GM18519 (cell line): ENCODE data around the gene OR52B6.
"Not testable (repeated sequence)": the region's sequence is repeated elsewhere in the genome, so short reads cannot be mapped to it uniquely, and the experiment has no call there.

Experiments
- ATAC-seq: cut with Tn5 transposase; IDR thresholded peaks from one replicate; pipeline ENCODE4 v1.9.1; 2021; ENCODE audit warnings: mild to moderate bottlenecking, moderate library complexity; ENCODE audit not compliant: unreplicated experiment, low FRiP score

Gene OR52B6

GRCh38 chr11:5593146-5593545 lies 12.5 kb downstream of the OR52B6 start:
- ATAC-seq, result no peak

DNA sequence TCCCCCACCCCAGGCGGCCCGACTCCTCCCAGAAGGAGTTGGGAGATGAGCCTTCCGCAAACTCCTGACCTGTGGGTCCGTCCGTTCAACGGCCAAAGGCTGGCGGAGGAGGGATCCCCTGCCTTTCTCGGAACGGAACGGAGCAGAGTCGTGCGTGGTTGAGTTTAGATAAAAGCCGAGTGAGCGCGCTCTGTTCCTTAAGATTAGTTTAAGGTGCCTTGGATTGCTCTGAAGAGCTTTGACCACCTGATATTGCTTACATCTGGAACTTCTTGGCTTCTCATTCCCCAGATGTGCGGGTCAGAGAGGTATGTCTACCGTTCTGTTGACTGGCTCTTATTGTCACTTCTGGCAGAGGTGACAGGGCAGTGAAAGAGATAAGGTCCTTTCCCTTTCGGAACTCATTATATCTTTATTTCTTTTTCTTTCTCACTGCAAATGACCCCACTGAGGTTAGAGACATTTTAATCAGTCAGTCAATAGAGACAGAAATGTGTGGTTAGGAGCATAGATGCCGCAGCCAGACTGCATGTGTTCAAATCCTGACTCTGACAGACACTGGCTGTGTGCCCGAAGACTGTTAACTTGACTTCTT lies 16.0 kb downstream of the OR52B6 start, which contains the start of gene TRIM6:
Gene TRIM6 (plus strand): TSS at position 31 of the 595 bp plus-strand sequence. CDS start 261 bp downstream, at position 292.
- no peak for ATAC-seq

- ATAC-seq, result no peak
These were observed 17.3 kb downstream of the OR52B6 start for GRCh38 chr11:5597953-5598352.

DNA sequence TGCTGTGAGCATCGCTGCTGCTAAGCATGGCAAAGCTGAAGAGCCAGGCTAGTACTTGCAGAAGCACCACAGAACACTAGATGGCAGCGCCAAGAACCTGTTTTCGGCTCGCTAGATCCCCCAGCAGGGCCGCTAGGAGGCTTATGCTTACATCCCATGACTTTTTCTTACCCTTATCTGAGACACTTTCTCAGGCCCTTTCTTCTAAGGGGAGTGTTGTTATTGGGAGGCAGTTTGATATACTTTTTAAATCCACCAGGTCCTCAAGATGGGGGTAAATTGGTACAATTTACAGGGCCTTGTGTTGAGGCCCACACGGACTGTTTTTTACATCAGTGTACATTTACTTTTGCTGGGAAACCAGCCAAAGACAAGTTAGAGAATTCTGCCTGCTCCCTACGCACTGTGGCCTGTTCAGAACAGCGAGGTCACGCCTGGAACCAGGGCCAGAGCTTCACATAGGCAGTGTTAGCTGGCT lies 19.7 kb downstream of the OR52B6 start:
- peak; percentile 97 for ATAC-seq

- ATAC-seq, result not testable (repeated sequence)
These were observed 22.1 kb downstream of the OR52B6 start for GRCh38 chr11:5602791-5603190.

GRCh38 chr11:5603326-5603725 lies 22.6 kb downstream of the OR52B6 start:
- no peak for ATAC-seq

- ATAC-seq, result no peak
These were observed 24.2 kb downstream of the OR52B6 start for GRCh38 chr11:5604896-5605295.

GRCh38 chr11:5605849-5606248 lies 25.2 kb downstream of the OR52B6 start:
- ATAC-seq, result no peak

DNA sequence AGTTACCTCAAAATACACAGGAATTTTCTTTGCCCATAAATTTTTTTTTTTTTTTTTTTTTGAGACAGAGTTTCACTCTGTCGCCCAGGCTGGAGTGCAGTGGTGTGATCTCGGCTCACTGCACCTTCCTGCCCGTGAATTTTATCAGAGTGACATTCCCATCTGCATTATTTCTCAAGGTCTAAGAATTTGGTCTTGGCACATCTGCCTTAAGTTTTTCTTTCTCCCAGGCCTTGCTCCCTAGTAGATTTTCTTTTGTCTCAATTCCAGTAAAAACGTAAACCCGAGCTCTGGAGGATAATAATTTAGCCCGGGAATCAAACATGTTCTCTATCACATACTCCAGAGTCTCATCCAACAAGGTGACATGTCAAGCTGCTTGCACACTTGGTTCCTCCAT lies 28.1 kb downstream of the OR52B6 start:
- no peak for ATAC-seq

DNA sequence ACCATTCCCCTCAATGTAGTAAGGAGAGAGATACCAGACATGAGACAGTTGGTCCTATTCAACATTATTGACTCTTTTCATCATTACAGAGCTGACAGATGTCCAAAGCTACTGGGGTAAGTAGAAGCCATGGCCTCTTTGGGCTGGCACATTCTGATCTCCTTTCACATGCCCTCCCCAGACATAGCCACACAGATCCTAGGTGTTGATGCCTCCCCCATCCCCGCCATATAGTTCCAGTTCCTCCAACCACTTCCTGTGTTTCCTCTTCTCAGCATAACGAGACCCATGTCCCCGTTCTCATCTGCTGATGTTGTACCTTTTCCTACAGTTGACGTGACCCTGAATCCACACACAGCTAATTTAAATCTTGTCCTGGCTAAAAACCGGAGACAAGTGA lies 29.8 kb downstream of the OR52B6 start:
- no peak for ATAC-seq

GRCh38 chr11:5611627-5612026 lies 30.9 kb downstream of the OR52B6 start:
- no peak for ATAC-seq

DNA sequence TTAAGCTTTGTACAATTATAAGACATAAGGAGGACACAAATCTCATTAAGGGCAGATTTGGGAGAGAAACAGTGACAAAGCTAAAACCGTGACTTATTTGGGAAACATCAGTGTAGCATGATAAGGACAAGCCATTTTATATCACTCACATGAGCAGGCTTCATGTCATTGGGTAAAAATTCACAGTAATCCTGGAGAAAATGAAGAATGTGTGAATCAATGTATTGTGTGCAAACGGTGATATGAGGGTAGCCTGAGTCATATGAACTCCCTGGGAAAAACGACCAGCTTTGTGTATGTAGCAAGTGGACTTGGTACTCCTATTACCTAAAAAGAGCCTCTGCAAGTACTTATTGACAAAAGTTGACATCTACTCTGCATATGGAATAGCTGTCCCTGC lies 38.1 kb downstream of the OR52B6 start:
- no peak for ATAC-seq

- no peak for ATAC-seq
These were observed 40.2 kb downstream of the OR52B6 start for GRCh38 chr11:5620651-5621521.

- ATAC-seq, result no peak
These were observed 40.9 kb downstream of the OR52B6 start for GRCh38 chr11:5621580-5621979.

DNA sequence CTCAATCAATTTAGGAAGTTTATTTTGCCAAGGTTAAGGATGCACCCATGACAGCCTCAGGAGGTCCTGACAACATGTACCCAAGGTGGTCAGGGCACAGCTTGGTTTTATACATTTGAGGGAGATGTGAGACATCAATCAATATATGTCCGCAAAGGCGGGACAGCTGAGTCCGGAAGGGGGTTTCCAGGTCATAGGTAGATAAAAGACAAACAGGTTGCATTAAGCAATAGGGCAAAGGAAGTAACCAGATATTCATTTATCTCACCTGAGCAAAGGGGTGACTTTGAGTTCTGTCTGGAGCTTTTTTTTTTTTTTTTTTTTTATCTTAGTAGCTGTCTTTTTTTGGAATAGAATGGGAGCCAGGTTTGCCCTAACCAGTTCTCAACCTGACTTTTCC lies 42.1 kb downstream of the OR52B6 start:
- ATAC-seq, result no peak

DNA sequence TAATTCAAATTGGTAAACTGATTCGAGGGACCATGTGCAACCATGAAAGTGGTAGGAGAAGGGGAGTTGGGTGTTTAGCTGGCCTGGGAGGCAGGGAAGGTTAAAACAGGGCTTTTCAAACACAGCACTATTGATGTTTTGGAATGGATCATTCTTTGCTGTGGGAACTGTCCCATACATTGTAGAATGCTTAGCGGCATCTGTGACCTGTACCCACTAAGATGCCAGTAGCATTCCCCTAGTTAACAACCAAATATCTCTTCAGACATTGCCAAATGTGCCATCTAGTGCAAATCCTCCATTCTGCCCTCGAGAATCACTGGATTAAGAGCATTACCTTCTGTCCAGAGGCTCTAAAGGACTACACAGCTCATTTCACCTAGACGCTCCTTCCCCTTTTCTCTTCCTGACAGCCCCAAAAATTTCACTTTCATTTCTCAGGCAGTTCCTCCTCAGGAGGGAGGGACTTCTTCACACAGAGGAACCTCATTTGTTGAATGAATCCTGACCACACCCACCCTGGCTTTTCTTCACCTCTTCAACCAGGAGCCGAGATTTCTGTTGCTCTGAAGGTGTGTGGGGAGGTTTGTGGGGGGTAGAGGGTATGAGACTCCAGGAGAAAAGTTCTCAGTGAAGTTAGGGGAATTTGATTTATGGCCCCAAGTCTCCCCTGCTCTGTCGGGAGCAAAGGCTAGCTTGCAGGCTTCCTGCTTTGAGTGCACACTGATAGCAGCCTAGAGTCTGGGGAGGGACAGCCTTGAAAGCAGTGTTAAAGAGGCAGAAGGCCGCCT lies 44.0 kb downstream of the OR52B6 start, which contains the start of gene TRIM34:
Gene TRIM34 (plus strand): TSS at position 513 of the 791 bp plus-strand sequence. CDS start 7,331 bp downstream, outside the sequence.
- ATAC-seq, result peak; percentile 99

DNA sequence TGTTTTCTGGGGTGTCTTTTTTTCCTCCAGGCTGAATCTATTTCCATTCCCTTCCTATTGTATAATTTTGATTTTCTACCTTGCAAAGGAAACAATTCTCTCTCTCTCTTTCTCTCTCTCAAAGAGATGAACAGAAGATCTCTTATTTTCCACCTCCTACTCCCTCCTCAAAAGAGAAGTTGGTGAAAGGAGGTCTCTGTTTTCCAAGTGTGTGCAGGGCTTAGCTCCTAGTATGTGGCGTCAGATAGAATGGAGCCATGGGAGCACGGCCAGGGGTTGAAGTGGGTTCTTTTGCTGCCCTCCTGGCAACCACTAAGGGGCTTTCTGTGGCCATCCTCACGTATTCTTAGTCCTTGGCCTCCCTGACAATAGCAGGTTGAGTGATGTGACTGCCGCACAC lies 44.6 kb downstream of the OR52B6 start:
- ATAC-seq, result no peak

DNA sequence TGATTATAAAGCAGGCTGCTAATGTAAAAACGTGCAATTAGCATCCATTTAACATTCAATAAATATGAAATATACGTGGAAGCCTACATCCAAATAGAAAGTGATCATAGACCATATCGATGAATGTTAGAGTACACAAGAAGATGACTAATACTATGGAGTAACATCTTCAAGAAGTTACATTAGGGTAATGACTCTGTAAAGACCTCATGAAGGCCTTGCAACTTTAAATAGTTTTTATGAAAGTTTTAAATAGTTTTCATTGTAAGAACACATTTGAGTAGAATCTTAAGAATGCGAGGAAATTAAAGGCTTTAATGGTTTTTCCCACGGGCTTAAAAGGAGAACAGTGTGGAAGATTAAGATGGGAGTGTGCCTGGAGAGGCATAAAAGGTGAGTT lies 45.5 kb downstream of the OR52B6 start:
- no peak for ATAC-seq

DNA sequence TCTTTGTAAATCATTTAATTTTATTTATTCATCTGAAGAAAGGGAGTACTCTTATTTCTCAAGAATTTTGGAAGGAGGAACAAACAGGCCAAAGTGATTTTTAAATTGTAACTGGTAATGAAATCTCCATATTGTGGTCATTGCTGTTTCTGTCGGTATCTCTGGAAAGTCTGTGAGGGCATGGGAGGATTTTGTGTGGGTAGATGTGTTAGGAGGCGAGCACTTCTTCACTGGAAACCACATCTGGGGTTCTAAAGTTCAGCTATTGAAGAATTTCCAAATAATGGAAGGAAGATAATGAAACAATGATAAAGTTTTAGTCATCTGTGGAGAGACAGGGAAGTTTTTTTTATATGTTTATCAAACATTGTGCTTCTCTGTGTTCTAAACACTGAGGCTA lies 50.7 kb downstream of the OR52B6 start:
- ATAC-seq, result no peak
